Activated T-helper 1 cell treated with anti-CD3 and anti-CD28 coated beads, Interleukin-2, amount 50 U/mL, for 16 hours (primary cell): ENCODE results near the gene OR13J1.
"Not testable (repeated sequence)": the region's sequence is repeated elsewhere in the genome, so short reads cannot be mapped to it uniquely, and the experiment has no call there.

Experiments
- DNase-seq, 2 donors: peaks; one replicate each; pipeline ENCODE4 v3.0.0-alpha.2; 2020; ENCODE audit warnings: low read depth in 1 of 2, low spot score in 1 of 2

Gene OR13J1

DNA sequence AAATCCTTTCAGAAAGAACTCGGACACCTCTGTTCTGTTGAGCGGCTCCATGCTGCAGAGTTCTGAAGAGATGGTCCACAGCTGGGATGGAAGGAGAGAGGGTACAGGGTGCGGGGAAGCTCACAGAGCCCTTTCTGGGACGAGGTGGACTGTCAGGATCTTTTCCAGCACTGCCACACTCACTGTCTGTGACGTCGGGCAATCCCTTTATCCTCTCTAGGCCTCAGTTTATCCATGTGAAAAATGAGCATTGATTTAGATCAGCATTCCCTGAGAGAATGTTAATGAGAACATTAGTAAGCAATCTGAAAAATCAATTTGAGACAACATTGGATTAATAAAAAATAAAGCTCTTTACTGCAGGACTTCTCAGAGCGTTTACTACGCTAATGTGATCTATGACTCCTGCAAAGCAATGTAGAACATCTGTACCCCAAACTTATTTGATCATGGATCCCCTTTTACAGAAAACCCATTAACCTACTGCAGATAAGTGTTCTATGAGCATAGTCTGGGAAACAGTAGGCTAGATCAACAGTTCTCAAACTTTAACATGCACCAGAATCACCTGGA lies at the start of gene OR13J1:
OR13J1 (minus strand) TSS at position 51 of the 573 bp plus-strand sequence; CDS start at position 51, 0 bp downstream.
- DNase-seq = no peak

- no peak for DNase-seq
These were observed 49.2 kb upstream of the OR13J1 start for GRCh38 chr9:35919212-35920008.

- DNase-seq = no peak
These were observed 48.6 kb upstream of the OR13J1 start for GRCh38 chr9:35918780-35919179.

GRCh38 chr9:35917261-35917660 lies 47.1 kb upstream of the OR13J1 start:
- no peak for DNase-seq

DNA sequence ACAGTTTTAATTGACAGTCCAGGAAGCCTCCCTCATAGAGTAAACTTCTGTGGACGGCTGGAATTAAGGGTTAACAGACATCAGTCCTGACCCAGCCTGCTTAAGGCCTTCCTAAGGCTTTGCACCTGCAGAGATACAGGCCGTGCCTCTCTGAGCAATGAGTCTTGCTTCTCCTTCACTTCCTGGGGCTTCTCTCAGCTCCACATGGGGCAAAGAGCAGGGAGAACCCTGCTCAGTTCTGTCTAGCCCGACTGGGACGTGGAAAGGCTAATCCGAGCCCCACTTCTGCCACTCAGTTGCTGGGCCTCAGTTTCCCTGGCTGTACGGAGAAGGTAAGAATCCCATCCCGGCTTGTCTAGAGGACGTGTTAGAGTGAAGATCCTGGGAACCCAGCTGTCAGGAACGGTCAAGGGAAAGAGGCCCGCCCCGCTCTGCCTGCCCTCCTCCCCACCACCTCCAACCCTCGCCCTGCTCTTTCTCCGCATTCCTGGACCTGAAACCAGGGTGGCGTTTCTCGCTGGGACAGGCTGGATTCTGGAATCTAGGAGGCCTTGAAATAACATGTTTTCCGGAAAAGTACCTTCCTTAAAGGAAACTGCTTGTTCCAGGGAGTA lies 45.6 kb upstream of the OR13J1 start:
- DNase-seq = no peak

DNA sequence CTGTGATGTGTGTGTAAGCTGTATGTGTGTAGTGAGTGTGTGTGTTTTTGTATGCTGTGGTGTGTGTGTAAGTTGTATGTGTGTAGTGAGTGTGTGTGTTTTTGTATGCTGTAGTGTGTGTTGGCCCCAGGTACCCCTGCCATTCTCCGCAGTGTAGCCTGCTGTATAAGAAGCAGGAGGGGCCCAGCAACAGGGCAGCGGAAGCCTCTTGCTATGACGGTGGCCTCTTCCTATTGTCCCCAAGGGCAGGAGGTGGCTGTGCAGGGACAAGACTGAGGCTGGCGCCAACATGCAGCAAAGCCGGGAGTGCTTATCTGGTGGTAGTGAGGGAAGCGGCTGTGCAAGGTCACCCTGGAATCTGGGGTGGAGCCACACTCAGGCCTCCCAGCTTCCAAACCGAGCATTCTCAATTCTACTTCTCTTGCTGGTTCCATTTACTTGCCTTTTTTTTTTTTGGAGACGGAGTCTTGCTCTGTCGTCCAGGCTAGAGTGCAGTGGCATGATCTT lies 44.2 kb upstream of the OR13J1 start:
- DNase-seq = no peak

GRCh38 chr9:35913429-35913828 lies 43.2 kb upstream of the OR13J1 start:
- DNase-seq = not testable (repeated sequence)

- no peak for DNase-seq
These were observed 42.7 kb upstream of the OR13J1 start for GRCh38 chr9:35912791-35913400.

GRCh38 chr9:35911690-35912089 lies 41.5 kb upstream of the OR13J1 start:
- no peak for DNase-seq

DNA sequence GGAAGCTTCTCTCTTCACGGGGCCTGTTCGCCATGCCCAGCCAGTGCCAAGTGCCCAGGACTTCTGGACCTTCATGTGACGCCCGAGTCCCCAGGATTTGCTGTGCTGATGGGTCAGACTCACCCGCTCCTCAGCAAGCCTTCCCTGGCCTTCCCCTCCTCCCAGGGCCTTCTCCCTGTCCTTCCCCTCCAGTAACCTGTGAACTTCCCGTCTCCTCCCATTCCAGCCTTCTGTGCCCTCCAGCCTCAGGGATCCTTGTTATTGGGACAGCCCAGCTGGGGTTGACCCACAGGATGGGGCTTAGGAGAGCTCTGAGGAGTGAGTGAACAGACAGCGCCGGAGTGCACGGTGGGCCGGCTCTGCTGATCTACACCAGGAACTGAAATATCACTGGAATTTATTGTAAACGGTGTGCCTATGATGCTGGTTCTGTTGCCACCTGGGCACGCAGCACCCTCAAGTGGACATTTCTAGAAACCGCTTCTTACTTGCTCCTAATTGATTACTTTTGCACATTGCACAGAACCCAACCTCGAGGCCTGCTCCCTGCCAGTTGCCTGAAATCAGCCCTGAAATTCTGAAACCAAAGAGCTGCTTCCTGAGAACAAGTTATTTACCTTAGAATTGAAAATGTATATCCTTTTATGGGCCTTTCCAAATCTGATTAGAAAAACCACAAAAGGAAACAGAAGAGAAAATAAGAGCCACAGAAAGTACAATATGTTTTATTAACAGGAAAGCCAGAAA lies 40.6 kb upstream of the OR13J1 start:
- no peak for DNase-seq

DNA sequence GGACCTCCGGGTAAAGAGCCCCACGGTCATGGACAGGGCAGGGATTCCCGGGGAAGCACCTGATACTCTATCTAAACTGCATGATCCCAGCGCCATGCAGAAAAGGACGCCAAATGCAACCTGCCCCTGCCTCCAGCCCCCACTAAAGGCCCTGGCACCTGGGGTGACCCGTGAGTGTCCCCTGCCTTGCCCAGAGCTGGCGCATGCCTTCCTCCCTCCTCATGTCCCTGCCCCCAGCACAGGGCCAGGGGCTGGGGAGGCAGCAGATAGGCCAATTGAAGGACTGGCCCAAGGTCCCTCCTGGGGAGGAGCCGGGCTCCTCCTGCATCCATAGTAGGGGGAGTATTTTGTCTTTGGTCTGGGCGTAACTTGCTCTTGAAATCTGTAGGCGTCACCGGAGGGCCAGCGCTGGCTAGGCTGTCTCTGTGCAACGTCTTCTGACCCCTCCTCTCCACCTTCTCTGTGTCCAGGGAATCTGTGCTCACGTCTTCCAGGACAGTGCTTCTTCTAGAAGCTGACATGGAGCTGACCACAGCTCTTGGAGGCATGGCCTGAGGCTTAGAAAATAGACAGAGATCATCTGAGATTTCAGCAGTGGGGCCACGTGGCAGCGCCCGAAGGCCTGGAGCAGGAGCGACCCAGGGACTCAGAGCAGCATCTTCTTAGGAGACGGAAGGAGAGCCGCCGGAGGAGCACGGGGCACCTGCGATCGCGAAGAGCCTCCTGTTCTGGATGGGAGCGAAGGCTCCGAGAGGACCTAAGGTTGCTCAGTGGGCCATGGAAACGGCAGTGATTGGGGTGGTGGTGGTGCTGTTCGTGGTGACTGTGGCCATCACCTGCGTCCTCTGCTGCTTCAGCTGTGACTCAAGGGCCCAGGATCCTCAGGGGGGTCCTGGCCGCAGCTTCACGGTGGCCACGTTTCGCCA lies 39.7 kb upstream of the OR13J1 start:
- DNase-seq = no peak

DNA sequence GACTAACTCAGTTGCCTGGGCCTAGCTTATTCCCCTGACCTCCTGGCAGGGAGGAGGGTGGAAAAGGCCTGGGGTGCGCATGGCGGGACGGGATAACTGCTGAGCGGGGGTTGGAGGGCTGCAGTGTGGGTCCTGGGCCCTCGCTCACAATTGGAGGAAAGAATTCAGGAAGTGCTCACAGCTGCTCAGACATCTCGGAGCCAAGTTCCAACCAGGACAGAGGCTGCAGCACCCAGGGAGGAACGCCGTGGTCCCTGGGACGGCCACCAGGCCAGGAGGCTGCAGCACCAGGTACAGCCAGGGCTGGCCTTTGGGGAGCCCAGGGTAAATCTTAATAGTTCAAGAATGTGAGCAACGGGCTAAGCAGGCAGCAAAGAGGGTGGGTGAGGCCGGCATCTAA lies 39.1 kb upstream of the OR13J1 start, which contains the start of gene SPAAR:
SPAAR (plus strand) TSS at position 217 of the 400 bp plus-strand sequence. CDS start 974 bp downstream, outside the sequence.
- DNase-seq = no peak

DNA sequence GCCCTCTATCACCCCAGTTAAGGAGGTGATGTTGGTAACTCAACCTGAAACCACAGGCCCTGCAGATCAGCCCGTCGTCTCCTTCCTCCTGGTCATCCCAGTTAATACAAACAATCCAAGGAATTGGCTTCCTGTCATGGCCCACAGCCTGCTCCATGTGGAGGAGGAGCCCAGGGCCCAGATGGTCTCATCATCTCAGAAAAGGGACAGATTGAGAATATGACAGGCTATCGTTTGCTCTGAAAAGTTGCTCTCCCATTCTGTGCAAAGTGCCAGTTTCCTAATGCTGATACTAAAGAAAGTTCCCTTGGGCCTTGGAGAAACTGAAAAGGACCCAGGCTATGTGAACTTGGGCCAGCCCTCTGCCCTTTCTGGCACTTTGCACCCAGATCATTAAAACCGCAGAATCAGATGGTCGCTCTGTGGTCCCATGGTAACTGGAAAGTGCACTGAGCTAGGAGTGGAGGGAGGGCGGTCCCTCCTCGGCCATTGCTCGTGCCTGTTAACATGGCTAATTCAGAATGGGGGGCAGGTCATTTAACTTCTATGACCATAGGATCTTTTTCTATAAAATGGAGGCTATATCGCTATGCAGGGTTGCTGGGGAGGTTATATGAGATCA lies 38.4 kb upstream of the OR13J1 start:
- no peak for DNase-seq

GRCh38 chr9:35907711-35908503 lies 37.7 kb upstream of the OR13J1 start:
- no peak for DNase-seq

DNA sequence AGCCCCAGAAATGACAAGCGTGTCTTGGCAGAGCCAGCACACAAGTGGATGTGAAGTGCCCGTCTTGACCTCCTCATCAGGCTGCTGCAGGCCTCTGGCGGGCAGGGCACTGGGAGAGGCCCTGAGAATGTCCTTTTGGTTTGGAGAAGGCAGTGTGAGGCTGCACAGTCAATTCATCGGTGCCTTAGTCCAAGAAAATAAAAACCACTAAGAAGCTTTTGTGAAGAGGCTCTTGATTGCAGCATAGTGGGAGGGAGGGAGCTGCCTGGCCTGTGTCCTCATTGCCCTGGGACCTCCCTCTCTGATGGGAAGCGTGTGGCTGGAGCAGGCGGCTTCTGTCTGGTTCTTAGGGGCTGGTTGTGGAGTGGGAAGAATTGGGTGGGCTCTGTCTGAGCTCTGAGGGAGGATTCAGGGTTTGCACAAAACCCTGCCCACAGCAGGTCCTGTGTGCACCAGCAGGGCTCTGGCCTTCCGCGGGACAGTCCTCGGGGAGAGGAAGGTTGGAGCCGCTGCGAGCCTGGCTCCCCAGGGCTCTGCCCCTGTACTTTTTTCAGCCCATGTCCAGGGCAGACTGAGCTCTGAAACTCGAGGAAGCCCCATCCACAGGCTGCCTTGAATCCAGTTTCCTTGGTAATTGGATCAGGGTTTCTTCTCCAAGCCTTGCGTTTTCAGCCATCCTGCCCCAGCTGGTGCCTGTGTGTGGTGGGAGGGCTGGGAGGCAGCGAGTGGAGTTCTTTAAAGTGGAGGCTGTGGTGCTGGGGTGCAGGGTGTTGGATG lies 36.9 kb upstream of the OR13J1 start:
- no peak for DNase-seq

DNA sequence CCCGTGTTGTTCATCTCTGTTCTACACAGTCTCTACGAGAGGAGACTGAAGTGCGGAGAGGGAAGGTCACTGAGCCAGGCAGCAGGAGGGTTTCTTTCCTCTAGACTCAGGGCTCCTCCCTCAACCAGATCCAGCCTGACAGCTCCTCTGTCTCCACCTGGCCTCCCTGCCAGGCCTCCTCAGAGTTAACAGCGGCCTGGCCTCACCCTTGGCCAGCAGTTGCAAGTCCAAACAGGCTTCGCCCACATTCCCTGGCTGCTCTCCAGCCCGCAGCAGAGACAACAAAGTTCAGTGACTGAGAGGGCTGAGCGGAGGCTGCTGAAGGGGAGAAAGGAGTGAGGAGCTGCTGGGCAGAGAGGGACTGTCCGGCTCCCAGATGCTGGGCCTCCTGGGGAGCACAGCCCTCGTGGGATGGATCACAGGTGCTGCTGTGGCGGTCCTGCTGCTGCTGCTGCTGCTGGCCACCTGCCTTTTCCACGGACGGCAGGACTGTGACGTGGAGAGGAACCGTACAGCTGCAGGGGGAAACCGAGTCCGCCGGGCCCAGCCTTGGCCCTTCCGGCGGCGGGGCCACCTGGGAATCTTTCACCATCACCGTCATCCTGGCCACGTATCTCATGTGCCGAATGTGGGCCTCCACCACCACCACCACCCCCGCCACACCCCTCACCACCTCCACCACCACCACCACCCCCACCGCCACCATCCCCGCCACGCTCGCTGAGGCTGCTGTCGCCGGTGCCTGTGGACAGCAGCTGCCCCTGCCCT lies 35.9 kb upstream of the OR13J1 start, which contains the start of gene HRCT1:
HRCT1 (plus strand) TSS at position 291 of the 768 bp plus-strand sequence; CDS start at position 377, 86 bp downstream.
- no peak for DNase-seq
